GM18519 (cell line): ENCODE results near the gene NAA11.
A peak's percentile ranks its signal among the peaks of the same experiment; 100 is the strongest.

ENCODE experiments used
- ATAC-seq: cut with Tn5 transposase; IDR thresholded peaks from one replicate; pipeline ENCODE4 v1.9.1; 2021; ENCODE audit warnings: mild to moderate bottlenecking, moderate library complexity; ENCODE audit not compliant: unreplicated experiment, low FRiP score

Gene NAA11

GRCh38 chr4:79325864-79326328 is at the start of gene NAA11:
Gene NAA11 (minus strand): TSS chr4:79326061. CDS start chr4:79325877, 184 bp downstream.
- no peak for ATAC-seq

- no peak for ATAC-seq
These were observed 44.2 kb upstream of the NAA11 start for GRCh38 chr4:79370026-79370425.

GRCh38 chr4:79367096-79367495 is 41.2 kb upstream of the NAA11 start:
- ATAC-seq: no peak

GRCh38 chr4:79366422-79366821 is 40.6 kb upstream of the NAA11 start:
- no peak for ATAC-seq

- no peak for ATAC-seq
These were observed 38.2 kb upstream of the NAA11 start for GRCh38 chr4:79364061-79364460.

- ATAC-seq: no peak
These were observed 36.8 kb upstream of the NAA11 start for GRCh38 chr4:79362626-79363025.

GRCh38 chr4:79360006-79360405 is 34.1 kb upstream of the NAA11 start:
- ATAC-seq: no peak

GRCh38 chr4:79358438-79358837 is 32.6 kb upstream of the NAA11 start:
- ATAC-seq: no peak

GRCh38 chr4:79357365-79357764 is 31.5 kb upstream of the NAA11 start:
- no peak for ATAC-seq

- ATAC-seq: no peak
These were observed 27.2 kb upstream of the NAA11 start for GRCh38 chr4:79353075-79353474.

GRCh38 chr4:79348405-79348804 is 22.5 kb upstream of the NAA11 start:
- ATAC-seq: no peak

GRCh38 chr4:79341893-79342653 is 16.2 kb upstream of the NAA11 start:
- ATAC-seq: no peak

- no peak for ATAC-seq
These were observed 14.7 kb upstream of the NAA11 start for GRCh38 chr4:79340568-79340967.

GRCh38 chr4:79338148-79338547 is 12.3 kb upstream of the NAA11 start:
- peak; percentile 94 for ATAC-seq

- ATAC-seq: no peak
These were observed 8.9 kb upstream of the NAA11 start for GRCh38 chr4:79334783-79335182.

- no peak for ATAC-seq
These were observed 8.5 kb upstream of the NAA11 start for GRCh38 chr4:79334341-79334740.

- ATAC-seq: no peak
These were observed 5.4 kb upstream of the NAA11 start for GRCh38 chr4:79331126-79331876.

GRCh38 chr4:79330720-79331119 is 4.9 kb upstream of the NAA11 start:
- no peak for ATAC-seq

GRCh38 chr4:79325436-79325835 is 425 bp downstream of the NAA11 start:
- ATAC-seq: no peak

GRCh38 chr4:79319975-79320374 is 5.9 kb downstream of the NAA11 start:
- no peak for ATAC-seq

- ATAC-seq: no peak
These were observed 8.2 kb downstream of the NAA11 start for GRCh38 chr4:79317711-79318110.

GRCh38 chr4:79315891-79316290 is 10.0 kb downstream of the NAA11 start:
- no peak for ATAC-seq
